Mucosa of descending colon (tissue), 3 donors: ENCODE data around the gene CHRM2. TPM values are rescaled to one million over a fixed set of nuclear protein-coding genes. Genes with fewer than 3 reads are reported as not detected.

Source experiments
- ATAC-seq: fragments of 200-7000 bp; cut with Tn5 transposase; one replicate; pipeline ENCODE4 v1.9.1; 2020; ENCODE audit warnings: mild to moderate bottlenecking, moderate library complexity
- DNase-seq, 3 donors: peaks; one replicate each; pipeline ENCODE4 v3.0.0-alpha.2; 2020
- H3K36me3 ChIP-seq: fragments of 200-600 bp; one replicate; pipeline ENCODE4 v1.8.0; 2021; ENCODE audit warnings: low read depth, mild to moderate bottlenecking
- H3K4me1 ChIP-seq: fragments of 200-600 bp; one replicate; pipeline ENCODE4 v1.8.0; 2021; ENCODE audit warnings: low read depth, mild to moderate bottlenecking
- H3K4me3 ChIP-seq: fragments of 200-600 bp; one replicate; pipeline ENCODE4 v1.8.0; 2021; ENCODE audit warnings: mild to moderate bottlenecking
- H3K9me3 ChIP-seq: fragments of 200-600 bp; one replicate; pipeline ENCODE4 v1.8.0; 2021; ENCODE audit warnings: mild to moderate bottlenecking
- CTCF ChIP-seq: fragments of 200-600 bp; IDR thresholded peaks from one replicate; pipeline ENCODE4 v1.8.0; 2022; ENCODE audit warnings: antibody characterized with exemption, mild to moderate bottlenecking
- intact Hi-C, 2 donors: fragments of 100-400 bp; cut with DNase I in 1 of 2; cut with micrococcal nuclease in 1 of 2; formaldehyde crosslinking; loops; one replicate each; pipeline versions ENCODE4 v1.11.0 to v1.11.1; 2022; cut with DNase I, micrococcal nuclease
- total RNA-seq, 3 donors: library from RNA; stranded (reverse); fragmentation: NEBNext Ultra II Directional in 2 of 3; extraction: Animal tissue kit (Norgen Biotek cat#: 25700) in 2 of 3; gene quantifications; one replicate each; pipeline versions ENCODE4 v1.2.1 to v1.2.4, GENCODE V29; 2021 to 2023
- donor health status: DM: no; HTN: no; CAD: no; lungs with moderate emphysema.
- donor health status: DM: no; HTN: no; CAD: no.
- donor health status: DM: no; HTN: yes; CAD: no.

The CHRM2 gene
- total RNA-seq, 3 donors from 2014 or later: 1.4 to 84.0 (median 7.4) TPM

- intact Hi-C loops: no loop called here
- no peak for TF ChIP-seq CTCF
- ATAC-seq (no peak), DNase-seq (no peak)
- no peaks in the 10 kb centered on the region for H3K36me3 ChIP-seq
- no peak overlapping the region for H3K4me3 ChIP-seq
- no peaks in the 10 kb centered on the region for H3K4me1 ChIP-seq
- peaks cover 7% of the 10 kb centered on the region for H3K9me3 ChIP-seq
Observed at GRCh38 chr7:136937436-136937835, 69.0 kb downstream of the CHRM2 start.

GRCh38 chr7:136938476-136938875 is 70.0 kb downstream of the CHRM2 start:
- peak in 1 of 3 donors; percentile 41 for DNase-seq
- intact Hi-C loops: no loop called here
- TF ChIP-seq CTCF: no peak
- no peaks in the 10 kb centered on the region for H3K4me1 ChIP-seq
- no peak for ATAC-seq
- H3K4me3 ChIP-seq: no peak overlapping the region
- peaks cover 7% of the 10 kb centered on the region for H3K9me3 ChIP-seq
- no peaks in the 10 kb centered on the region for H3K36me3 ChIP-seq

DNA sequence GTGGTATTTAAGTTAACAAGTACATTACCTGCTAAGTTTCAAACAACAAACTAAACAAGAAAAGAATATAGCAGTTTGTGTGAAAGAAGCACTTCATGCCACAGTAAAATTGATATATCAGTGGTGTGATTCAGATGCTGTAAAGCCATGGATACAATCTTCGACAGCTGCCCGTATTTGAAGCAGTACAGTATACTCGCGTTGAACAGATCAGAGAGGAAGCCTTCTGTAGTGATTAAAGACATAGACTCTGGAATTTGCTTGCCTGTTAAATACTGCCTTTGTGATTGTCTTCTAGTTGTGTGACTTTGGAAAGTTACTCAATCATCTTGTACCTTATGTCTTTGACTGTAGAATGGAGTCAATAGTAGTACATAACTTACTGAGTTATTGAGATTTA is 71.7 kb downstream of the CHRM2 start:
- DNase-seq (no peak), ATAC-seq (no peak)
- Histone ChIP-seq H3K36me3 (no peaks in the 10 kb centered on the region), H3K4me1 (no peaks in the 10 kb centered on the region), H3K9me3 (no peaks in the 10 kb centered on the region), H3K4me3 (no peak overlapping the region)
- intact Hi-C loops: no loop called here
- no peak for TF ChIP-seq CTCF

GRCh38 chr7:136940917-136941316 is 72.5 kb downstream of the CHRM2 start:
- Histone ChIP-seq H3K4me3 (no peak overlapping the region), H3K36me3 (no peaks in the 10 kb centered on the region), H3K9me3 (no peaks in the 10 kb centered on the region), H3K4me1 (no peaks in the 10 kb centered on the region)
- no peak for TF ChIP-seq CTCF
- ATAC-seq (no peak), DNase-seq (no peak)
- intact Hi-C loops: no loop called here

DNA sequence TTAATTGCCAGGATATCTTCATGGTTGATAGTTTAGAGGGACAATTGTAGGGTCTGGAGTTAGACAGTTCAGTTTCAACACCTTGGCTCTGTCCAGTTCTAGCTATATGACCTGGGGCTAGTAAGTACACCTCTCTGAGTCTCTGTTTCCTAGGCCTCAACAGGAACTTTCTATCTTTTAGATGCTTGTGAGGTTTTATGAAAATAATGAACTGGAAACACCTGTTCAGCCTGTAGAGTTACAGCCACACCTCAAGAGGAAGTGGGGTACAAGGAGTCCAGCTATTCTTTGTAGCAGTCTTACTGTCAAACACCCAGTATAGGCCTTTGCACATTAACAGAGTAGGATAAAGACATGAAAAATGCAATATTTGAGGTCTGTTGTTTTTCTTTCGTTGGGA is 73.4 kb downstream of the CHRM2 start:
- DNase-seq (no peak), ATAC-seq (no peak)
- TF ChIP-seq CTCF: no peak
- intact Hi-C loops: no loop called here
- H3K36me3 ChIP-seq: no peaks in the 10 kb centered on the region
- H3K4me3 ChIP-seq: no peak overlapping the region
- H3K9me3 ChIP-seq: no peaks in the 10 kb centered on the region
- H3K4me1 ChIP-seq: no peaks in the 10 kb centered on the region

GRCh38 chr7:136942401-136942800 is 73.9 kb downstream of the CHRM2 start:
- no peak for TF ChIP-seq CTCF
- no peak for ATAC-seq

More at GRCh38 chr7:136942401-136942800, 73.9 kb downstream of the CHRM2 start:
- intact Hi-C loops: no loop called here
- H3K9me3 ChIP-seq: peaks cover 2% of the 10 kb centered on the region
- H3K4me1 ChIP-seq: no peaks in the 10 kb centered on the region
- DNase-seq: no peak
- H3K36me3 ChIP-seq: no peaks in the 10 kb centered on the region
- no peak overlapping the region for H3K4me3 ChIP-seq
